Measurements from ENCODE around the gene PUM1.

DNA sequence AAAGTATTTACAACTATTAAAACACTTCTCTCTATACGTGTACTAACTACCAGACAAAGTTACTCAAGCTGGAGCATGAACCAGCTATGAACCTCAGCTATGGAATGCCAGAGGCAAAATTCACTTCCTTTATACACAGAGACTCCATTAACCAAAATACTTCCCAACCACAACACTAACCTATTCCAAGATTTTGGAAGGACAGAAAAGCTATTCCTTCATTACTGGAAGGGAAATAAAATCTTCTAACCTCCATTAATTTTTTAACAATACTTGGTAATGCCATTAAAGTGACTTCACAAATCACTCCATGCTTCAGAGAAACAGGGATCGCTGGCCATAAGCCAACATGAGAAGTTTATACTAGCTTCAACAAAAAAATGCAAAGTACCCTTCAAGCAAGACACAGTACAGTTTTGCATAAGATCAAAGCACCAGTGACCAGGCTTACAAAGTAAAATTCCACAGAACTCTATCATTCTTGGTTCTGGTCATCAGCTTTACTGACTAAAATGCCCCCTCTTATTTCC is 58.0 kb downstream of the PUM1 start:
- TF ChIP-seq, protein P1, sequence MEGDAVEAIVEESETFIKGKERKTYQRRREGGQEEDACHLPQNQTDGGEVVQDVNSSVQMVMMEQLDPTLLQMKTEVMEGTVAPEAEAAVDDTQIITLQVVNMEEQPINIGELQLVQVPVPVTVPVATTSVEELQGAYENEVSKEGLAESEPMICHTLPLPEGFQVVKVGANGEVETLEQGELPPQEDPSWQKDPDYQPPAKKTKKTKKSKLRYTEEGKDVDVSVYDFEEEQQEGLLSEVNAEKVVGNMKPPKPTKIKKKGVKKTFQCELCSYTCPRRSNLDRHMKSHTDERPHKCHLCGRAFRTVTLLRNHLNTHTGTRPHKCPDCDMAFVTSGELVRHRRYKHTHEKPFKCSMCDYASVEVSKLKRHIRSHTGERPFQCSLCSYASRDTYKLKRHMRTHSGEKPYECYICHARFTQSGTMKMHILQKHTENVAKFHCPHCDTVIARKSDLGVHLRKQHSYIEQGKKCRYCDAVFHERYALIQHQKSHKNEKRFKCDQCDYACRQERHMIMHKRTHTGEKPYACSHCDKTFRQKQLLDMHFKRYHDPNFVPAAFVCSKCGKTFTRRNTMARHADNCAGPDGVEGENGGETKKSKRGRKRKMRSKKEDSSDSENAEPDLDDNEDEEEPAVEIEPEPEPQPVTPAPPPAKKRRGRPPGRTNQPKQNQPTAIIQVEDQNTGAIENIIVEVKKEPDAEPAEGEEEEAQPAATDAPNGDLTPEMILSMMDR (IDR thresholded peaks at IDR 0.05; ENCODE audit: extremely low read depth in 1 of 2, insufficient read depth in 1 of 2, low read depth in 1 of 2, low read length in 2 of 2): no peak
- TF ChIP-seq POLR2AphosphoS5 (IDR thresholded peaks at IDR 0.05; ENCODE audit: insufficient read depth, low read depth, low read length) (no peak), MYC (IDR thresholded peaks at IDR 0.05; ENCODE audit: low read depth, low read length) (no peak)
